ENCODE data around the gene TSPAN19.

Gene TSPAN19

DNA sequence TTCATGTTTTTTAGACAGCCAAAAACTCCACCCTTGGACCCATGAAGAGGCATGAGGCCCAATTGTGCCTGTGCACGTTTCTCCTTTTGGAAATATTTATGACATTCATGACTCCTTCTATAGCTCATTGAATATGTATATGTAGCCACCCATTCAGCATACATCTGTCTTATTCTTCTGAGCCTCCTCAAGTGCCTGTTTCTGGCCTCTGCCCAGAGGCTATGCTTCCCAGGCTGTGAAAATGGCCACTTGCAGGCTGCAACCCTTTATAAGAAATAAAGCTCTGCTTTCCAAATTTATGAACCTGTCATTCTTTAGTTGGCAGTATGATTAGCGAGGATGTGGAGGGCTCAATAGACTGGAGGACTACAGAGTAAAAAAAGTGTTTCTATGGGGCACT is 35.3 kb downstream of the TSPAN19 start:
- no peak for DNase-seq (ENCODE audit: low read depth)

DNA sequence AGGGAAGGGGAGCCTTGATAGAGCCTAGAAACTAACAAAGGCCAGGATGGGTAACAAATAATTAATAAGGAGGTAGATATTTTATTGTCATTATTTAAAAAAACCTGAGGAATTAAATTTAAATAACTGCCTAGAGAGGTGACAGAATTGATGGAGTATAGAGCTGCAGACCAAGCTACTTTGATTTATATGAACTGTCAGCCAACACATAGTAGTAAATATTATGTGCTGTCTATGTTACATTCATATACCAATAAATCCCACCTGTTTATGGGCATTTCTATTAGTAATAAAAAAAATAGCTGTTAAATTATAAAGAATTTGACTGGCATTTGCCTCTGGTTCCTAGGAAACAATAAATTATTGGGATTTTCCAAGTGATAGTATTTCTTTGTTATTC is 37.7 kb downstream of the TSPAN19 start:
- DNase-seq (ENCODE audit: low read depth) = no peak

DNA sequence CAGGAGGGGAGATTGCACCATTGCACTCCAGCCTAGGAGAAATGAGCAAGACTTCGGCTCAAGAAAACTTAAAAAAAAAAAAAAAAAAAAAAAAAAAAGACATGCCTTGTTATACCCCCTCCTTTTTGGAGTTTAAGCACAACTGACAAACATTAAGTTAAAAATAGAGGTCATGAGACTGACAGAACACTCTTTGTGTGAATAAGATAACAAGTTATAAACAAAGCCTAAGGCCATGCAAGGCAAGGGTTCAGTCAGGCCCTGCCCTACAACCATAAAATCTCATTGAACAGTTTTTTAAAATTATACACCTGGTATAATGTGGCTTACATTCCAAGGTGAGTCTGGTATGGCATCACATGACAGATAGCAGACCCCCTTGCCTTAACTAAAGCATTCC is 39.3 kb downstream of the TSPAN19 start:
- DNase-seq (ENCODE audit: low read depth) = no peak

DNA sequence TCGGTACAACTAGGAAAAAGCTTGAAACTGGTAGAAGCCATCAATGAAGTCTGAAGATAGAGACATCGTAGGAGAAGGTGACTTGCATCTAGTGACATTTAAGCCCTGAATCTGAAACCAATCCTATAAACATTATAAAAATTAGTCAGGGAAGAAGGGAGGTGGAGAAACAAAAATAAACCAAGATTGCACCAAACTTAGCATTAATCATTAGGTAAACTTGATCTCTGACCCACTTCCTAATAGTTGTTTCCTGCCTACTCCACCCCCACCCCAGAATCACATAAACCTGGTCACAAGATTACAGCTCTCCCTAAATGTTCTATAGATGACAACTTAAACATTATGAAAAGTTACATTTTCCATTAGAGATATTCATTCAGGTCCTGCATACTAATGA is 40.4 kb downstream of the TSPAN19 start:
- DNase-seq (ENCODE audit: low read depth) = no peak

DNA sequence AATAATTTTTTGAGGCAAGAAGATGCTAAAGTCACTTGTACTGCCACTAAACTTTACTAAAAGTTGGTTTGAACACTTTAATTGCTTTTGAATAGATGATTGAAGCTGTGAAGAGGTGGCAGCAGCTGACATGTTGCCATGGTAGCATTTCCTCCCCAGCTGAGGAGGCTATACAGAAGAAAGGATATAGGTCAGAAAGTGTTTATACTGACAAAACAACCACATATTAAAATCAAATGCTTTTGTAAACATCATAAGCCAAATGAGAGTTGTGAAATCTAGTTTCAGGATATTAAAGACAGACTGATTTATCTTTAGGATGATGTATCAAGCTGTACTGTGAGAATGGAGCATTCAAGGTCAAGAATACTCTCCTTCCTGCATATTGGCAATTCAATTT is 41.7 kb downstream of the TSPAN19 start:
- DNase-seq (ENCODE audit: low read depth) = no peak

- no peak for DNase-seq (ENCODE audit: low read depth)
Observed at GRCh38 chr12:84986586-84986985, 49.5 kb downstream of the TSPAN19 start.

DNA sequence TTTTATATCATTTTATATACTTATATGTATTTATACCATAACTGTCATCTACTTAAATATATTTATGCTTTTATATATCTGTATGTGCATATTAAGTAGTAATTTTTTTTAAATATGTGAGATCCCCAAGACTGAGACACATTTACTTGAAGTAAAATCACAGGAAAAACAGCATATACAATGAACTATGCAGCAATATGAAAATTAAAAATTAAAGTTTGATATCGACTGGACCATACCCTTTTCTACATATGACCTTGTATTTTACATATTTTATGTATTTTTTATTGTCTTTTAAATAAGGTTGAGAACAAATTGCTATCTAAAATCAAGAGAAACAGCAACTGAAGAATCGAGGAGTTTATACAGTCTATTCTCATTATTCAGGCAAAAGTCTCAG is 50.0 kb downstream of the TSPAN19 start:
- DNase-seq (ENCODE audit: low read depth) = no peak

GRCh38 chr12:84983289-84983688 is 52.8 kb downstream of the TSPAN19 start:
- no peak for DNase-seq (ENCODE audit: low read depth)

GRCh38 chr12:84982888-84983287 is 53.2 kb downstream of the TSPAN19 start:
- DNase-seq (ENCODE audit: low read depth) = no peak

- no peak for DNase-seq (ENCODE audit: low read depth)
Observed at GRCh38 chr12:84978921-84979320, 57.2 kb downstream of the TSPAN19 start.

DNA sequence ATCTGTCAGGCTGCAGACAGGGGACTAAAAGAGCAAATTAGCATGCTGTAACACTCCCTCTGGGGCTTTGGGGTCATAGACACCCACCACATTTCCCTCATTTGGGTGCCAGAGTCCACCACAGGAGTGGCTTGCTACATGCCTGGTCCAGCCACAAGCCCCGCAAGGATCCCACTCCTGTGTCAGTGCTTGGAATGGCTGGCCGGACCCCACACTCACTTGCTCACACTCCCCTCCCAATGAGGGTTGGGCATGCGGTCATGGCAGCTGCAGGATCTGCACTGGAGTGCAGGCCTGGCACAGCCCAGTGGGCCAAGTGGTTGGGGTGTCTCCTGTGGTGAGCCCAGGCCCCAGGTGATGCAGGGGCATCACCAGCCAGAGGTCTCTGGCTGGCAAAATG is 59.9 kb downstream of the TSPAN19 start:
- DNase-seq (ENCODE audit: low read depth) = no peak

- DNase-seq (ENCODE audit: low read depth) = no peak
Observed at GRCh38 chr12:84974155-84974815, 61.8 kb downstream of the TSPAN19 start.

DNA sequence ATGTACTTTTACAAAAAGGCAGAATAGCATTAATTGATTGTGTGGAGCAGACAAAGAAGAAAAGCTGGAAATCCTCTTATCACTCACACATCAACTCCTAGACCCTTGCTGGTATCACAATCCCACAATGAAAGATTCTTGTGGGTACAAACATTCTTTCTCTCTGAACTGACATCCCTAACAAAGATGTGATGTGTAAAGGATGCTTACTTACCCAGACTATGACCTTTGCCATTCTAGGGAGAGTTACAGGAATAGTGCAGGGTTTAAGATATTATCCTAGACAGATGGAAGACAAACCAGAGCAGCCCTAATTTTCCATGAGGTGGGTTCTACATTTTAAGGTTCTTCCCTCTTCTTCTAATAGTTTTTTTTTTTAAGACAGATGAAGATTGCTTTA is 63.1 kb downstream of the TSPAN19 start:
- DNase-seq (ENCODE audit: low read depth) = no peak

DNA sequence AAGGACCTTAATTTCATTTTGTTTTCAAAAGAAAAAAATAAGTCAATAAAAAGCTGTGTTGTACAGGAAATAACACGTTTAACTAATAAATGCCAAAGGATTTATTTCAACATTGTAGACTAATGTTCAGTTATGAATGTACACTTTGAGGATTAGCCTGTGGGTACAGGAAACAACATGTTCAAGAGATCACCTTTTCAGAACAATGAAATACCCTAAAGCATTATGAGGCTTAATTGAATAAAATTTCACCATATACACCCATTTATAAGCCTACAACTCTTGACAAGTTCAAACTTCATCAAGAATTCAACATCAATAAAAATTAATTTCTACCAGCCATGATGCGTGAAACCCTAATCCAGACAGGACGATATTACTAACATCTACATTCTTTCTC is 66.9 kb downstream of the TSPAN19 start:
- DNase-seq (ENCODE audit: low read depth) = no peak

Measured in stromal cell of bone marrow (primary cell).